IPS-18c (cell line): ENCODE data around the gene CSF3R.
A peak's percentile ranks its signal among the peaks of the same experiment; 100 is the strongest.

Experiments
- H3K4me3 ChIP-seq: 2 replicates; pipeline ENCODE4 v1.7.0; 2013; ENCODE audit warnings: low read depth, mild to moderate bottlenecking, low read length, moderate library complexity; ENCODE audit not compliant: insufficient read depth
- H3K9me3 ChIP-seq: one replicate; pipeline ENCODE4 v1.6.1; 2013; ENCODE audit warnings: mild to moderate bottlenecking, low read length, moderate library complexity; ENCODE audit not compliant: control insufficient read depth, insufficient read depth

Gene CSF3R

DNA sequence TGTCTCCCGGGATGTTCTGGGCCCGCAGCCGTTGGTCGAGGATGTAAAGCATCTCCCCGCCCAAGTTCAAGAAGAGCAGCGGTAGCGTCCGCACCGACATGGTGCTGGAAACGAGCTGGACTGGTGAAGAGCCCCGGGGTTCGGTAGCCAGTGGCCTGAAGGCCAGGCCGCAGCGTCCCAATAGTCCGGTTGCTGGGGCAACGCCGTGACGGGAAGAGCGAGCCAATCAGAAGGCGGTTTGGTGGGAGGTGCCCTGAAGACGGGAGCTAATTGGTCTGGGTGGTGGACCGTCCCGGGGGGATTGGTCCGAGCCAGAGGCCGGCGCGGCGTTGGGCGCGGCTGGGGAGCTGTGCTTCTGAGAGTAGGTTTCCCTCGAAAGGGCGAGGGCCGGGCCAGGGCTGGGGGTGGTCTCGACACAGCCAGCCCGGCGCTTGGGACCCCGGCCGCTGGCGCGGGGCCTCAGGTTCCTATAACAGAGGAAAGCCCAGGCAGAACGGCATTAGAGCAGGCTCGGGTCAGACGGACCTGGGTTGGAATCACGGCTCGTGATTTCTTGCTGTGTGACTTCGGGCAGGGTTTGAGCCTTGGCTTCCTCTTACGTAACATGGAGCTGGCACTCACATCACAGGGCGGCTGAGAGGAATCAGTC is 32.3 kb downstream of the CSF3R start, which contains the start of gene OSCP1:
TSS of gene OSCP1 (minus strand) at position 182 of the 649 bp plus-strand sequence. CDS start at position 100, 82 bp downstream.
- no peaks in the 10 kb centered on the region for H3K9me3 ChIP-seq
- H3K4me3 ChIP-seq, result peak within 1 kb of the TSS; percentile 69

DNA sequence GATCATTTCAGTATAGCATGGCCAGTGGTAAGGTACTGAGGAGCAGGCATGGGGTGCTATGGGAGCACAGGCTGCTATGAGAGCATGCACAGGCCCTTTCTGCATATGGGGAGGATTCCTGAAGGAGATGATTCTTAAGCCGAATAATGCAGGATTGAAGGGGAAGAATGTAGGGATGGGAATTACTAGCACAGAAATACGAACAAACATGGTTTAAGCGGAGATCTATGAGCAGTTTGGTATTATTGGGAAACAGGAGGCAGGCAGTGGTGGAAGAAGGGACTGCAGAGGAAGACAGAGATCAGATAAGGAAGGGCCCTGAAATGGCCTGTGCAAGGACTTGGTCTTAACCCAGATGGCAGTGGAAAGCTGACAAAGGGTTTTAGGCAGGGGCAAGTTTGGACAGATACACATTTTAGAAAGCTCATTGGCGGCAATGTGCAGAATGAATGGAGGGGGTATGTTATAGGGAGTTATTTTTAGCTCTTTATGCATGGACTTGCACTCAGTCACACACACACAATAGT is 34.1 kb downstream of the CSF3R start:
- no peaks in the 10 kb centered on the region for H3K9me3 ChIP-seq
- H3K4me3 ChIP-seq, result no peak overlapping the region

DNA sequence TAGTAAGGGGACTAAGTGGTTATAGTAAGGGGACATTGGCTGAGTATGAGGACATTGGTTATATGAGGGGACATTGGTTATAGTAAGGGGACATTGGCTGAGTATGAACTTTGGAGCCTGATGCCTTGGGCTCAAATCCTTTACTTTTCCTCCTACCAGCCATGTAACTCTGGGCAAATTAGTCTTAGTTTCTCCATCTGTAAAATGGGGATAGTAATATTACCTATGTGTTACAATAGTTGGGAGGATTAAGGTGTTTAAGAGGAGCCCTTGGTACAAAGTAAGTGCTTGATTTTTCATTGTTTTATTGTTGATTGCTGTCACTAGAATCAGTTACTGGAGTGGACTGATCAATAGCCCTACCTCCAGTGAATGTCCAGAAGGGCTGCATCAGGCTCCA is 35.3 kb downstream of the CSF3R start:
- Histone ChIP-seq H3K9me3 (no peaks in the 10 kb centered on the region), H3K4me3 (no peak overlapping the region)

DNA sequence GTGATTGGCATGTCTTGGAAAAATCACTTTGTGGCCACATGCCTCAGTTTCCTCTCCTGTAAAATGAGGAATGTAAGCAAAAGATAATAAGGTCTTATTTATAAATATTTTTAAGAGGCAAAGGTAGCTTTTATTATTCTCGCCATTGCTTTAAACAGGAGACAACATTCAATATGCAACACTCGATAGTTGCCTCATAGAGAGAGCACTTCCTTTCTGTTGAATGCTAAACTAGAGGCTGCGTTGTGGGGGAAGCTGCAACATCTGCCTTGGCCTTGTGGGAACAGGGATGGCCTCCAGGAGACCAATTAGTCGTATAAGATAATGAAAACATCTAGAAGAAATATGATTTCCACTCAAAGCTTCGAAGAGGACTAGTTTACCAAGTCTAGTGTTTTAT is 36.0 kb downstream of the CSF3R start:
- no peaks in the 10 kb centered on the region for H3K9me3 ChIP-seq
- H3K4me3 ChIP-seq, result no peak overlapping the region

DNA sequence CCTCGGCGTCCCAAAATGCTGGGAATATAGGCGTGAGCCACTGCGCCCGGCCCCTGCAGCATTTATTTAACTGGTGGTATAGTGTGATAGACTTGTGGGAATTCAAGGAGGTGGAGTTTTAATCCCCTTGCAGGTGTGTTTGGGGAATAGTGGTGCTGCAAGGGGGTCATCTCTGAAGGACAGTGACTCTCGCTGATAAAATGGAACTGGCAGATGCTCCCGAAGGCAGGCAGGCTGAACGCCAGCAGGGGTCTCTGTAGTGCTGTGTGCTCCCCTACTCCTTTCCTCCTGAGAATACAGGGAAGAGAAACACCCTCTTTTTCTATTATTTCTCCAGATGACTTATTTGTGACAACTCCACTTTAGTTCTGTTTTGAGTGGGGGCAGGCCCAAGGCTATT is 36.4 kb downstream of the CSF3R start:
- no peaks in the 10 kb centered on the region for H3K9me3 ChIP-seq
- H3K4me3 ChIP-seq, result no peak overlapping the region

DNA sequence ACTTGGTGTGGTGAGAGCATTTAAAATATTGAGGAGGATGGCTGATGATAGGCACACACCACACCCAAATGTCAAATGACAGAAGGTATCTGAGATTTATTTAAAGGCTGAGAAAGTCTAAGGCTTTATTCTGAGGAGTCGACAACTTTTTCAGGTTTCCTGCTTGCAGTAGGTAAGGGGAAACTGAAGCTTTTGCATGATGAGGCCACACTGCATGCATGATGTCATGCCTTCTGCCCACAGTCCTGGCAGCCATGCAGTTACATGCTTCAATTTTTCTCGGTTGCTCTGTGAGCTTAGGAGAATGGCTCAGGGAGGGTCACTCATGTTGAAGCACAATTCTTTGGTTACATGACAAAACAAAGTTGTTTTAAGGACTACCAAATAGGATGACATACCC is 39.4 kb downstream of the CSF3R start:
- H3K4me3 ChIP-seq, result no peak overlapping the region

DNA sequence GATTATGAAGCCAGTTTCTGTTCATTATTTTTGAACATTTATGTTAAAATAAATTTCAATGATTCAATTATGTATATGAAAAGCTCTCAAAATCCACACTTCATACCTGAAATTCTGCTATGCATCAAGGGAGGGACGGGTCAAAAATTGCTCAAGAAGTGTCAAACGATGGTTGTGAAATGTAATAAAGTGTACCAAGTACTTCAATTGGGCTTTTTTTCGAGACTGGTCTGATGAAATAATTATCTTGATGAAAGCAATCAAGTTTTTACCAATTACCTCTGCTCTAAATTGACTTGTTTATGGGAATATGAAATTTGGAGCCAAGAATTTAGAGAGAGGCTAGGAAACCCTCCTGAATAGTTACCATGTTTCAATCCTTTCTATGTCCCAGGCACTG is 40.4 kb downstream of the CSF3R start:
- H3K4me3 ChIP-seq, result no peak overlapping the region
- no peaks in the 10 kb centered on the region for H3K9me3 ChIP-seq

More for the DNA sequence above, 39.4 kb downstream of the CSF3R start:
- no peaks in the 10 kb centered on the region for H3K9me3 ChIP-seq

DNA sequence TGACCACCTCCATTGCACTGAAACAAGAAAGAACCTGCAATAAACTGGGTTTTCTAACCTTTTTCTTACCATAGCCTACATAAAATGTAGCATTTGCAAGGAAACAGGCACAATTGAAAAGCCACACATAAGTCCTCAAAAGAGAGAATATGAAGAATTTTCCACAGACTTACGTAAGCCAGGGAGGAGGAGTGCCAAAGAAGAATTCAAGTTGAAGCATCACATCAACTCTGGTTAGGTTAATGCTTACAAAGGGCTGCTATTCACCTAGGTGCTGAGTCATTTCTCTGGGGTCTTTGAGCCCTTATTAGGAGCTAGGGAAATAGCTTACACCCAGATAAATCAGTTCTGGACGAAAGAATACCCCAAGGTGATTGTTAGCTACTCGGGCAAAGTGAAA is 42.1 kb downstream of the CSF3R start:
- Histone ChIP-seq H3K9me3 (no peaks in the 10 kb centered on the region), H3K4me3 (no peak overlapping the region)

DNA sequence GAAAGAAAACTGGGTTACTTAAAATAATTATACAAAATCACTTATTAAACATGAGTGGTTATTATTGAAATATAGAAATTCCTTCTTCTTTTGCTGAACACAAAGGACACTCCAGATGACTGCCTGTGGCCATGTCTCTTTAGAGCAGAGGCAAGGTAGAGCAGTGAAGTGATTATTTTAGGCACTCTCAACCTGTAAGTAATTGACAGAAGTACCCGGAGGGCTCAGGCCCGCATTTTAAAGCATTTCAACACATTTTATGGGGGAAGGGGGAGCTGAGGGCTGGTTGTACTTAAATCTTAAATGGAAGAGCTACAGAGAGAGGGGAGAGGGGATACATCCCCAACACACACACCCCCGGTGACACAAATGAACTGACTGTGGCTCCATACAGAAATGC is 42.7 kb downstream of the CSF3R start:
- Histone ChIP-seq H3K4me3 (no peak overlapping the region), H3K9me3 (no peaks in the 10 kb centered on the region)

DNA sequence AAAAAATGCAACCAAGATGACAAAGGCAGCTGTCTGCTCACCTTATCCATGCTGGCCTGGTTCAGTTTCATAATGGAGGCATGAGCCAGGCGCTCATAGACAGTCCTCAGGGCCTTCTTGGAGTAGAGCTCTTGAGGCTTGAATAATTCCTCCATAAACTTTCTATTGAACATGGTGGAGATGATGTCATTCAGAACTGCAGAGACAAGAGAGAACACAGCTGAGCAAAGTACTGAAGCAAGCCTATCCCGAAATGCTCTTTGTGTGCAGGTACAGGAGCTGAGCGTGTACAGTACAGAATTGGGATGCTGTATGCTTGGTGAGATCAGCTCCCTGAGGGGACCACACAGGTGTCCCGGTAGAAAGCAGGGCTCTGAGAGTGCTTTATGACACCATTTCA is 44.0 kb downstream of the CSF3R start:
- Histone ChIP-seq H3K4me3 (no peak overlapping the region), H3K9me3 (no peaks in the 10 kb centered on the region)

DNA sequence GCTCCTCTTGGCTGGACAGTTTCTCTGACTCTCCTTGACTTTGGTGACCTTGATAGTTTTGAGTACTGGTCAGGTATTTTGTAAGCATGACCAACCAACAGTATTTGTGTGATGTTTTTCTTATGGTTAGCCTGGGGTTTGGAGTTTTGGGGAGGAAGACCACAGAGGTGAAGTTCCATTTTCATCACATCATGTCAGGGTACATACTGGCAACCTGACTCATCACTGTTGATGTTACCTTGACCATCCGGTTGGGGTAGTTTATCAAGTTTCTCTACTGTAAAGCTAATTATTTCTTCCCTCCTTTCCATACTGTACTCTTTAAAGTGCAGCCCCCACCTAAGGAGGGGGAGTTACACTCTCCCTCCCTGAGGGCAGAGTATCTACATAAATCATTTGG is 45.9 kb downstream of the CSF3R start:
- no peaks in the 10 kb centered on the region for H3K9me3 ChIP-seq
- H3K4me3 ChIP-seq, result no peak overlapping the region

DNA sequence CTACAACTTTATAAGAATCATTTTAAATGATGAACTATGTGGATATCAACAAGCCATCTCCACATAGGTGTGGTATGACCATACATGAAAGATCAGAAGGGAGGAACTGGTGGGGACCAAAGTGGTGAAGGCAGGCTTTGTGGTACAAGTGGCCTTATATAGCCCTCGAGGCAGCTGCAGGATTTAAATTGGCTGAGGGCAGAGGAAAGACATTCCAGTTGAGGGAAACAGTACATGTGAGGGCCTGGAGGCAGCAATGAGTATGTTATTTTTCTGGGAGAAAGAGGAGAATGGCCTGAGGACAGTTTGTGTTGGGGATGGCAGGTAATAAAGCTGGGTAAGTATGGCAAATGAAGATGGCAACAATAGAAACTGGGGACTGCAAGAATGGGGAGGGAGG is 49.6 kb downstream of the CSF3R start:
- Histone ChIP-seq H3K9me3 (no peaks in the 10 kb centered on the region), H3K4me3 (no peak overlapping the region)

DNA sequence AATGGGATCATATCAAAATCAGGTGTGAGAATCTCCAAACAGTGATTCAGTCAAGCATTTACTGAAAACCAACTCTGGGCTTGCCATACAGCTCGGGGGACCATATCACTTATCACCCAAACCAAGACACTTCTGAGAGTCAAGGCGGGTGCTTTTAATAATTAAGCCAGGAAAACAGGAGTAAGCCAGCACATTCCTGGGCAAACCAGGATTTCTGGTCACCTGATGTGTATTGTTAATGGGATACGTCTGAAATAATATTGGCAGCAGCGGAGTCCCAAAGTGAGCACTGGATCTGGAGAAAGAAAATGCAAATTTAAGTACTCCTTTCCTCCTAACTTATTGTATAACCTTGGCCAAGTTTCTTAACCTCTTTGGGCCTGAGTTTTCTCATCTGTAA is 50.1 kb downstream of the CSF3R start:
- Histone ChIP-seq H3K4me3 (no peak overlapping the region), H3K9me3 (no peaks in the 10 kb centered on the region)

DNA sequence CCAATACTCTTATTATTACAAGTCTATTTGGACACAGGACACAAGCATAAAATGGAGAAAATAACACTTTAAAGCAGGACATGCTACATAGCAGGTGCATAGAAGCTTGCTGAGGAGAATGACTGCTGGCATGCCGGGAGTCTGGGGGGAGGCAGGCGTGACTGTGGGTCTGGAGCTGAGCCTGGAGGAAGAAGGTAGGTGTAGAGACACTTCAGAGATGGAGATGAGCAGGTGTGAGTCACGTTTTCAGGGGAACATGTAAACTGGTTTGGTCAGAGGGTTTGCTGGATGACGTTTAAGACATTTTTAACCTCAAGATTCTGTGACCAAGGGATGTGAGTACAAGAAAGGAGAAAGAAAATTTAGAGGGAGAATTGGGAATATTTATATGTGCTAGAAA is 56.9 kb downstream of the CSF3R start:
- H3K9me3 ChIP-seq, result no peaks in the 10 kb centered on the region
- H3K4me3 ChIP-seq, result no peak overlapping the region

DNA sequence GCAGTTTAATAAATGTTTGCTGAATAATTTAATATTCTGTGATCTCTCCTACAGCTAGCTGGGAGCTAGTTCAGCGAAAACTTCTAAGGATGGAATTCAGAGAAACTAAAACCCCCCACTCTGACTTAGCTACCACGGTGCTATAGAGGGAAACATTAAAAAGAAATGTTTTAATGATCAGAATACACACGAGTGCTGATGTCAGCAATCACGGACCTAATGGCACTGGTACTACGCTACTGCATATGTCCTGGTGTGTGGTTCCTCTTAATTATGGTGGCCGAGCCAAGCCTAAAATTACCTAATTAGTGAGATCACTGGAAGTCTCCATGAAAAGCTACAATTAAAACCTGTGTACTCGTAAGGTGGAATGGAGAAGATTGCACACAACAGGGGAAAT is 61.1 kb downstream of the CSF3R start:
- Histone ChIP-seq H3K9me3 (no peaks in the 10 kb centered on the region), H3K4me3 (no peak overlapping the region)

DNA sequence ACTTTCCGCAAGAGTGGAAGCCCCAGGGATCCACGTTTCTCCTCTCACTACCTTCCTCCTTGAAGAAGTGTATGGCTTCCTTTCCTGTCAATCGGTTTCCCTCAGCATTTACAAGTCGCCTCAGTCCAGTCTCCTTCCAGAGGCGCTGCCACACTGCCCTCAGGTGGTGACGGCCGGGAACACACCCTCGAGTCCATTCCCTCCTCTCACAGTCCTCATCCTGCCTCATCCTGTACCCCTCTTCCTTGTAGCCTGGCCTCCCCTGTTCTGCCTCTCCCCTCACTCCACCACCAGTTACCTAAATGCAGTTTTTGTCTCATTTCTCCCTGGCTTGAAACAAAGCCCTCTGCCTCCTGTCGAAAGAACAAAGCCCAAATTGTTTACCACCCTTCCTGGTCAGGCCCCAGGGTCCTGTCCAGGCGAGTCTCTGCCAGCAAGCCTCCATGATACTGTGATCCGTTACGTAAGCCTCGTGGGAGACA is 61.8 kb downstream of the CSF3R start:
- H3K4me3 ChIP-seq, result no peak overlapping the region

DNA sequence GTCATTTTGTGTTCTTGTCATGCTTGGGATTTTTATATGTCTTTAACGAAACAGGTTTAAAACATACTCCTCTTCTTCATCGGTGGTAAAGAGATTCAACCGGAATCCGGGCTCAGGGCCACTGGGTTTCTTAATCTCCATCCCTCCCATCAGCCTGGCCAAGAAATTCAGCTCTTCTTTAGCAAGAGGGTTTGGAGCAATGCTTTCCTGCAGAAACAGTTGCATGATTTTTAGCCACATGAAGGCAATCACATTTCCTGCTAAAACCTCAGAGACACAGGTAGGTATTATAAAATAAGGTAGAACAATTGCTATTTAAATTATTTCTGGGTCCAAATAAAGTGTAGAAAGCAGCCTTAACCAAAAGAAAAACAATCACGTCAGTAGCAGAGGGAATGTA is 62.3 kb downstream of the CSF3R start:
- H3K9me3 ChIP-seq, result no peaks in the 10 kb centered on the region
- H3K4me3 ChIP-seq, result no peak overlapping the region

More for the DNA sequence above, 61.8 kb downstream of the CSF3R start:
- H3K9me3 ChIP-seq, result no peaks in the 10 kb centered on the region

DNA sequence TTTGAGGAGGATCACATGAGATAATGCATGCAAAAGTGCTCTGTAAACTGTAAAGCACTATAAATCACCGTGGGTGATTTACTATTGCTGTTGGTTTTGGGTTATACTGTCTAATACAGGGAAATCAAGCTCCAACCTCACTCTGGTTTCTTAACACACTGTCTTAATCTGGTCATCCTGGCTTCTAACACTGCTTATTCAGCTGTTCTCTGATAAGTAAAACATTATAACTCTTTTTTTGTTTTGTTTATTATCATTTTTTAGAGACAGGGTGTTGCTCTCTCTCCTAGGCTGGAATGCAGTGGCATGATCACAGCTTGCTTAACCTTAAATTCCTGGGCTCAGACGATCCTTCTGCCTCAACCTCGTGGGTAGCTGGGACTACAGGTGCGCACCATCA is 63.1 kb downstream of the CSF3R start:
- H3K9me3 ChIP-seq, result no peaks in the 10 kb centered on the region
- H3K4me3 ChIP-seq, result no peak overlapping the region

DNA sequence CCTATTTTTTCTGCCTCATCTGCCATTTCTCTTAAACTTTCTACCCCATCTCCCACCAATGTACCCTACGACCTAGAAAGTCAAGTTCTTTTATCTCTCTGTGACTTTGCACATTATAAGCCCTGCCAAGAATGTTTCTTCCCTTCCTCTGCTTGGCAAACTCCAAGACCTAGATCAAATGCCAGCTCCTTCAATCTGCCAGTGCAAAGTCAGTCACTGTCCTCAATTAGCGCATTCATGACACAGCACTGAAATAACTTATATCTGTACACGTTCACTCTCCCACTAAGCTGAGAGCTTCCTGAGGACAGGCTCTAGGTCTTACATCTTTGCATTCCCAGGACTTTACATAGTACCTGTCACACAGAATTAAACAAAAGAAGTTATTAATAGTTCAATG is 63.6 kb downstream of the CSF3R start:
- Histone ChIP-seq H3K4me3 (no peak overlapping the region), H3K9me3 (no peaks in the 10 kb centered on the region)
